GM12872 (cell line): ENCODE data around the gene STAG1.

Experiments used
- TF ChIP-seq, protein P1 (sequence below): IDR thresholded peaks from 3 replicates; pipeline ENCODE4 v1.5.1; 2011; ENCODE audit warnings: low read depth, mild to moderate bottlenecking, low read length, moderate library complexity; ENCODE audit not compliant: insufficient read depth

STAG1 gene

DNA sequence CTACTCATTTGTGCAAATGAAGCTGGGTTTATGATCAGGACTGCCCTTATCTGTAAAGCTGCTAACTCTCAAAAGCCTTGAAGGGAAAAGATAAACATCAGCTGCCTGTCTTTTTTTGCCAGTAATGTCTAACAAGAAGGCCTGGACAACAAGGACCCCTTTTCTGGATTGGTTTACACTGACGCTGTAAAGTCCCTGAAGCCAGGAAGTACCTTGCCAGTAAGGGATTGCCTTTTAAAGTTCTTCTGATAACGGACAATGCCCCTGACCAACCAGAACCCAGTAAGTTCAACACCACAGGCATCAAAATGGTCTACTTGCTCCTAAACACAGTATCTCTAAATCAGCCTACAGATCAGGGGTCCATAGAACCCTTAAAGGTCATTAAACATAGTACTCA is 324.0 kb downstream of the STAG1 start:
- TF ChIP-seq, protein P1, sequence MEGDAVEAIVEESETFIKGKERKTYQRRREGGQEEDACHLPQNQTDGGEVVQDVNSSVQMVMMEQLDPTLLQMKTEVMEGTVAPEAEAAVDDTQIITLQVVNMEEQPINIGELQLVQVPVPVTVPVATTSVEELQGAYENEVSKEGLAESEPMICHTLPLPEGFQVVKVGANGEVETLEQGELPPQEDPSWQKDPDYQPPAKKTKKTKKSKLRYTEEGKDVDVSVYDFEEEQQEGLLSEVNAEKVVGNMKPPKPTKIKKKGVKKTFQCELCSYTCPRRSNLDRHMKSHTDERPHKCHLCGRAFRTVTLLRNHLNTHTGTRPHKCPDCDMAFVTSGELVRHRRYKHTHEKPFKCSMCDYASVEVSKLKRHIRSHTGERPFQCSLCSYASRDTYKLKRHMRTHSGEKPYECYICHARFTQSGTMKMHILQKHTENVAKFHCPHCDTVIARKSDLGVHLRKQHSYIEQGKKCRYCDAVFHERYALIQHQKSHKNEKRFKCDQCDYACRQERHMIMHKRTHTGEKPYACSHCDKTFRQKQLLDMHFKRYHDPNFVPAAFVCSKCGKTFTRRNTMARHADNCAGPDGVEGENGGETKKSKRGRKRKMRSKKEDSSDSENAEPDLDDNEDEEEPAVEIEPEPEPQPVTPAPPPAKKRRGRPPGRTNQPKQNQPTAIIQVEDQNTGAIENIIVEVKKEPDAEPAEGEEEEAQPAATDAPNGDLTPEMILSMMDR, result no peak

DNA sequence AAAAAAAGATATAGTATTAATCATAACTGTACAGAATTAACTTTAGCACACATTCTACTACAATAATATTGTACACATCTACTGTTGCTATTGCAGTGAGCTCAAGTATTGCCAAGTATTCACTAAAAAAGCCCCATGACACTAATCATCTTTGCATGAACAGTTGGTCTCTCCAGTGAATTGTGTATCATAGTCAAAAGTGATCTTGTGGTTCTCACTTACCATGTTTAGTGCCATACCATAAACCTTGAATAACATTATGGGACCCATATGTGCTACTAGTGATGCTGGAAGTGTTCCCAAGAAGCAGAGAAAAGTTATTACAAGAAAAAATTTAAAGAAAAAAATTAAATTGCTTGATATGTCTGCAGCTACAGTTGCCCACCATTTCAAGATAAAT is 324.9 kb downstream of the STAG1 start:
- TF ChIP-seq, protein P1, result no peak

DNA sequence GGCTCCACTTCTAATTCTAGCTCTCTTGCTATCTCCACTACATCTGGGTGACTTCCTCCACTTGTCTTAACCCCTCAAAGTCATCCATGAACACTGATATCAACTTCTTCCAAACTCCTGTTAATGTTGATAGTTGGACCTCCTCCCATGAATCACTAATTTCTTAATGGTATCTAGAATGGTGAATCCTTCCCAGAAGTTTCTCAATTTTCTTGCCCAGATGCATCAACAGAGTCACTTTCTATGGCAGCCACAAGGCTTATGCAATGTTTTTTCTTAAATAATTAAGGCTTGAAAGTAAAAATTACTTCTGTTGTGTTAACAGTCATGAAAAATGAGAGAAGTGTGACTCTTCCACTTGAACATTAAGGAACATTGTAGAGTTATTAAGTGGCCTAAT is 337.7 kb downstream of the STAG1 start:
- TF ChIP-seq, protein P1, result no peak

DNA sequence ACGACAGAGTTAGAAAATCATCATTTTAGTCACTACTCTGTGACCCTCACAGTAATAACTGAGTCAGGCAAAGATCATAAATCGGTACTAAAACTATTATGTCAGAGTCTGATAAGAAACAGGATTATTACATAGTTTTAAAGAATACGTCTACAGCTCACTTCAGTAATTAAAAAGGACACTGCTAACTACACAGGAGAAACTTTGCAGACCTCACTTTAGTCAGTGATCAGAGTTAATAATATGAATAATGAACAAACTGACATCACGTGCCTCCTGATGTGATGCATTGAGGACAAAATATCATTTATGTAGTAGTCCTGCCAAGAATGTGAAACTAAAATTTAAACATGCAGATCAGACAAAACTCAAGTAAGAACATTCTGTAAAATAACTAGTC is 339.9 kb downstream of the STAG1 start:
- TF ChIP-seq, protein P1, result no peak

DNA sequence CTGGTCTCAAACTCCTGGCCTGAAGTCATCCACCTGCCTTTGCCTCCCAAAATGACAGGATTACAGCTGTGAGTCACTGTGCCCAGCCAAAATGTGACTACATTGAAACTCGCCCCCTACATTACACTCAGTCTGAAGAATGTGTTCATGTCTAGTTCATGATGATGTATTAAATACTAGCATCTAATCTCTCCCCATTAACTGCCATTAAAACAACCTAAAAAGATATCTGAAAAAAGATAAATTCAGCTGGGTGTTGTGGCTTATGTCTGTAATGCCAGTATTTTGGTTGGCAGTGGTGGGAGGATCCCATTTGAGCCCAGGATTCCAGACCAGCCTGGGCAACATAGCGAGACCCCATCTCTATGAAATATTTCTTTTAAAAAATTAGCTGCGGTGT is 342.6 kb downstream of the STAG1 start:
- TF ChIP-seq, protein P1, result no peak

DNA sequence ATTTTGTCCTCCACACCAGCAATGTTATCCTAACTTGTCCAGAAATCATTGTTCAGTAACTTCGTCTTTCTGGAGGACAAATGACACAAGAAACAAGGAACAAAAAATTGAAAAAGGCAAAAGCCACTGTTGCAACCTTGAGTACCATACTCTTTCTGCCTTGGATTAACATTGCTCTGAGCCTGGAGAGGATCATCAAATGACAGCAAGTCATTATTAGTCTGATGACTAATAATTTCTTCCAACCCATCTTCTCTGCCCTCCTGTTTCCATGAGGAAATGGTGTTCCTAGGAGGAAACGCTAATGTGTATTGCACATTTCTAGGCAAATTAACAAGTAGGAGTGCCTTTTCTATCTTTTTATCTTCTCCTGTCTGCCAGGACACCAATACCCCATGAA is 348.1 kb downstream of the STAG1 start:
- TF ChIP-seq, protein P1, result no peak

DNA sequence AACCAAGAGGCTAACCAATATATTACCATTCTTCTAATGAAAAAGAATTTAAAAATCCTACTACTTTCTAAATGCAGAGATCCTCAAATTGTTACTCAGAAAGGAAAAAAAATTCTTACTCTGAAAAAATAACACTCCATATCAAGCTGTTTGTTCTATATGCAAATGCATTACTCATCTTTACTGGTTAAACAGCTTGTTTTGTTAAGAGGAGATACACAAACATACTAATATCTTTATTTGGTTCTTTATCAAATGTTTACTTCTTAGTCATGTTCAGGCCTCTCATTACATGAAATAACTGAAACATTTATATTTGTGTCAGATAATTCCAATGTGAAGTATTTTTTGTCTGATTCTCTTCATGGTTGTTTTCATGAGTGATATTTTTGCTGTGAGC is 355.3 kb downstream of the STAG1 start:
- TF ChIP-seq, protein P1, result no peak

DNA sequence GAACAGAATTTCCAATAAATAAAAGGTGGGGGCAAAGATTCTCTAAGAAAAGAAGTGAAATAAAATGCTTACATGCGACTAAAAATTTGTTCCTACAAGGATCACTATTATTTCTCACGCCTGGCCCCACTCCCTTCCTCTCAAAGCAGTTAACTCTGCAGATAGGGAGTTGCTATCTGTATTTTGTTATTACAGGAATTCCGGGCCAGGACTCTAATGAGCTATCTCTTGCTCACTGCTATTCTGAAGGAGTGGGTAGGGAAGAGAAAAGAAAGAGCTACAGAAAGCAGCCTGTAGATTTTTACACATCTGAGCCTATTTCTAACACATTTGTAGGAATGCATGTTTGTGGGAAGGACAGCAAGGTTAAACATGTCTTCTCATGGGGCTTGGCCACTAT is 361.6 kb downstream of the STAG1 start:
- TF ChIP-seq, protein P1, result no peak
